GM19395 (cell line): ENCODE data around the gene TMEM14A.

Experiments
- ATAC-seq: cut with Tn5 transposase; IDR thresholded peaks from one replicate; pipeline ENCODE4 v1.9.1; 2021; ENCODE audit warnings: mild to moderate bottlenecking, moderate library complexity; ENCODE audit not compliant: unreplicated experiment

Gene TMEM14A

GRCh38 chr6:52731719-52732118 is 60.8 kb downstream of the TMEM14A start:
- no peak for ATAC-seq

- no peak for ATAC-seq
These were observed 62.3 kb downstream of the TMEM14A start for GRCh38 chr6:52733172-52733571.

- ATAC-seq, result no peak
These were observed 63.2 kb downstream of the TMEM14A start for GRCh38 chr6:52734072-52734471.

- ATAC-seq, result no peak
These were observed 64.2 kb downstream of the TMEM14A start for GRCh38 chr6:52735071-52735470.

GRCh38 chr6:52736145-52736544 is 65.2 kb downstream of the TMEM14A start:
- ATAC-seq, result no peak
